CD4-positive, alpha-beta T cell treated with Interleukin-15 for 1 hour (primary cell): ENCODE data around the gene C11orf42.

Source experiments
- DNase-seq: peaks from one replicate; pipeline ENCODE4 v3.0.0-alpha.2; 2020

The C11orf42 gene

DNA sequence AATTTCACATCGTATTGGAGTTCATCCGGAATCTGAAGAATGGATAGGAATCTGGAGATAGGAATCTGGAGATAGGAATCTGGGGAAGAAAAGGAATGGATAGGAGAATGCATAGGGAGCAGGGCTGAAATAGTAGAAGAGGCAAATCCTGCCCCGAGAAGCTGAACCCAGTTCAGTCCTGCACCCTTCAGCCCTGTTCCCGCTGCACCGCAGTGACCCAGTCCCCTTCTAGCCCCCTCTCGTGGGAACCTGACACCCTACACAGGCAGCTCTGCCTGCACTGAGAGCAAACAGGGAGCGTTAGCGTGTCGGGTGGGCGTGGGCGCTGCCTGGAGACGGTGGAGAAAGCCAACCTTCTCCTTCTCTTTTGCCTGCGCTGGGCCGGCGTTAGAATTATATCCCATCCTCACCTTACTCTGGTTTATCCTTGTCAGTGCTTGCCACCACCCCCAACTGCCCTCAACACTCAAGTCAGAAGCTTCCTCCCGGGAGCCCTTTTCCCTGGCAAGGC is 53.3 kb downstream of the C11orf42 start:
- DNase-seq: no peak

DNA sequence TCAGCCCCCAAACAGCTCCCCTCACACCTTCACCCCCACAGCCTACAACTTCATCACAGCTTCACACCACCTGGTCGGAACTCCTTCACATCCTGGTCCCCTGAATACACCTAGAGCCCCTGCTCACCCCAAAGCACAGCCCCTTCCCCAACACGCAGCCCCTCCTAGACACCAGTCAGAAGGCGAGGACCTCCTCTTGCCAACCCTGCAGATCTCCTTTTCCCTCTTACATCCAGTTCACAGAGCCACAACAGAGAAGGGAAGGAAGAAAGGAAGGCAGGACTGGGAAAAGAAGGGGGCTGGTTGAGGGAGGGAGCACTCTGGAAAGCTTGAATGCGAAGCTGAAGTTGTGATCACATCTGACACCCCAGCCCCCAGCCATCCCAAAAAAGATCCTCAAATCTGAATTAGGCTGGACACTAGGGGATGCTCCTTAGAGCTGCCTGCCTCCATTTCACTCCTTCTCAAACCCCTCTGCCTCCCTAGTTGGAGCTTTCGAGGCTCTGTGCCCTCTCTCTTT is 54.9 kb downstream of the C11orf42 start:
- DNase-seq: no peak
